KOPT-K1 (cell line): ENCODE data around the gene RAB4A.
"Not testable (repeated sequence)": the region's sequence is repeated elsewhere in the genome, so short reads cannot be mapped to it uniquely, and the experiment has no call there.

Experiments used
- H3K27ac ChIP-seq: fragments of 200-600 bp; sonication (generic); 2 replicates; pipeline ENCODE4 v1.5.1; 2016; ENCODE audit warnings: antibody characterized with exemption, mild to moderate bottlenecking, low read depth, low read length; ENCODE audit not compliant: poor library complexity, severe bottlenecking
- H3K36me3 ChIP-seq: fragments of 200-600 bp; sonication (generic); 2 replicates; pipeline ENCODE4 v1.5.1; 2017; ENCODE audit warnings: antibody characterized with exemption, mild to moderate bottlenecking, low read length, moderate library complexity; ENCODE audit not compliant: insufficient read depth
- H3K9me3 ChIP-seq: fragments of 200-600 bp; sonication (generic); 2 replicates; pipeline ENCODE4 v1.5.1; 2017; ENCODE audit warnings: antibody characterized with exemption, low read length, mild to moderate bottlenecking; ENCODE audit not compliant: insufficient read depth, poor library complexity, severe bottlenecking

Gene RAB4A

DNA sequence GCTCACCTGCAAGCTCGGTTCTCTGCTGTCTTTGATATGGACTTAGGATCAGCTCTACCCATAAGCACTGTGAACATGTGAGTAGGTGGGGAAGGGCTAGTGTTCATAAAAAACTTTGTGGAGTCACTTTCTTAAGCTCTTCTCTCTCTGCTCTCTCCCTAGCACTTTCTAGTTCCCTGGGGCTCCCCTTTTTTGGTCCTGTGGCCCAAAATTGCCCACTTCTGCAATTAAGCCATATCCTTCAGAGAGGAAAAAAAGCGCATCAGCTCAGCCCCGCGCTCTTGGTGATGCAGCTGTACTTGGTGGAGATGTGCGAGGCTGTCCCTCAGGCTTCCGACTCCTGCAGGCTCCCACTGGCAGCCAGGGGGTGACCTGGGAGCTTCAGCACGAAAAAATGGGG is 48.6 kb downstream of the RAB4A start:
- H3K27ac ChIP-seq, result no peak overlapping the region
- no peaks in the 10 kb centered on the region for H3K9me3 ChIP-seq
- peaks cover 66% of the 10 kb centered on the region for H3K36me3 ChIP-seq

DNA sequence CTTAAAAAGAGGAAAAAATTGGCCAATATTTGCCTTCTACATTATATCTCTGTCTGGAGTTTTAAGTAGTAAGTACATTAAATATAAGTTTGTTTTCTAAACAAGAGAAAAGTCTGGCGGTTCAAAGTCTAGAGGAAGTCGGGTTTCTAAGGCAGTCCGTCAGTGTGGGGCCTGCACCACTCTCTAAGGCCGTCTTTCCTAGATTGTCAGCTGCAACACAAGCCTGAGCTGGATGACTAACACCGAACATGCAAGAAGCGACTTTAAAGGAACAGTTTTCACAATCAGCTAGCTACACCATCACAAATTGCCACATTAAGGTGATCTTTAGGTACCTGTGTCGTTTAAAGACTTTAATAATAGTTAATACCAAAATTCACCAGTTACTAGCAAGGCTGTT is 52.3 kb downstream of the RAB4A start:
- Histone ChIP-seq H3K27ac (peak overlapping the region; percentile 31), H3K36me3 (peaks cover 85% of the 10 kb centered on the region), H3K9me3 (no peaks in the 10 kb centered on the region)

DNA sequence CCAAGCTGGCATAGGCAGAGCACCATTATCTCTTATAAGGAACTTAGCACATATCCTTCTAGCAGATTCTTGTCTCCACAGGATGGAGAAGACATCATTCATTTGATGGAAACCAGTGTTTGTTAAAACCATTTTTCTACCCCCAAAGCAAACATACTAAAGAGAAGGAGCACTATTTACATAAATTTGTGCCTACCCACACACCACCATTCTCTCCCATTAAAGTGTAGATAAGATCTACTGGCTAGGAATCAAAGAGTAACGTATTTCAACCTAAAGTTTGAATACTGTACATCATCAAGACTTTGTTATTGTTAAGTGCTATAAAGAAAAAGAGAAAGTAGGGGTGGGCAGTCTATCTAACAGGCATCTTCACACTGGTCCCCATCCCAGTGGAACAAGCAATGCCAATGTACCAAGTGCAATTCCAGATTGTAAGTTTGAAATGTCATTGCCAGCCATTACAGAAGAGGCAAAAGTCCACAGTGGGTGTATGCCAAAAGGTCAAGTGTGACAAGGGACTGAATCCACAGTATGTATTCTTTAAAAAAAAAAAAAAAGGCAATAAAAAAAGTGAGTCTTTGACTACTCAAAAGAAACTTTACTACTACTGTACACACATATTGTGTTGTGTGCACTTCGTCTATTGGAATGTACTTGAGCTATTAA is 53.1 kb downstream of the RAB4A start:
- peaks cover 89% of the 10 kb centered on the region for H3K36me3 ChIP-seq

DNA sequence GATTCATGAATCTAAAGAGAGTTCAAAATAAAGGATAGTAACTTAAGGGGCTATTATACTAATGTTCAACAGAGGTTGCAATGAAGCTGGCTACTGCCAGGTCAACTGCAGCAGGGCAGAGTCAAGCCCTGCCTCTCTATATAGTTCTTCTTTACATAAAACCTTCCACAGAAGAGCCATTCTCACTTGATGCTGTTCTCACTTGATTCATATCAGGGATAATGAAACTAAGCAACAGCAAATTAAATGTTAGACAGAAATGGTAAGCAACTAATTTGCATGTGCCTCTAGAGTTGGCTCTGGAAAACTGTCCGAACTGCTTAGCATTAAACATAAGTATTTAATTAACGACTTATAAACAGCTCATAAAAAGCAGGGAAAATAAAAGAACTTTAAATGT is 54.5 kb downstream of the RAB4A start:
- Histone ChIP-seq H3K9me3 (no peaks in the 10 kb centered on the region), H3K36me3 (peaks cover 90% of the 10 kb centered on the region), H3K27ac (peak overlapping the region; percentile 69)

More for the DNA sequence above, 53.1 kb downstream of the RAB4A start:
- Histone ChIP-seq H3K27ac (peak overlapping the region; percentile 31), H3K9me3 (no peaks in the 10 kb centered on the region)

DNA sequence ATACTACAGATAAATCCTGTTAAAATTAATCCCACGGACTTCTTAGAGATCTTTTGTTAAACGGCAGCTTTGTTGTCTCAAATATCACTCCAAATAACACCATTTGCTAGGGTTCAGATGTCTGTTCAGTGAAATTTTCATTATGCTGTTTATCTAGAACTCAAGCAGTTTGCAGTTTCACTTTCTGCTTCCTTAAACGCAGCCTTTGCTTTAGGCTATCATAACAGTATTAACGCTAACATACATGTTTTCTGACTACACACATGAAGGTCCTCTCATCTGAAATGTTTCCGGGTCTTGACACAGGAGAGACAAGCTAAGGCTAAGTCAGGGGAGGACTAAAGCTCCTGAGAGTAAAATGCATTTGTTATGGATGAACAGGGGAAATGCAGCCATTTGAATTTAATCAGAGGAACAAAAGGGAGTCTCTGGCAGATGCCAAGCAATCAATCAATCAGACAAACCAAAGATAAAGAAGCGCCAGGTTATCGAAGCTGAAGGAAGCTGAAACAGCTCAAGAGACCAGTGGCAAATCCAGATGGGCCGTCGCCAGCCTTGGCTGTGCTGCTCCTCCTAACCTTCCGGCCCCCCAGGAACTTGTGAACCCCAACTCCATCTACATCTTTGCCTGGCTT is 55.1 kb downstream of the RAB4A start:
- H3K36me3 ChIP-seq, result peaks cover 90% of the 10 kb centered on the region
- peak overlapping the region; percentile 69 for H3K27ac ChIP-seq
- H3K9me3 ChIP-seq, result no peaks in the 10 kb centered on the region

DNA sequence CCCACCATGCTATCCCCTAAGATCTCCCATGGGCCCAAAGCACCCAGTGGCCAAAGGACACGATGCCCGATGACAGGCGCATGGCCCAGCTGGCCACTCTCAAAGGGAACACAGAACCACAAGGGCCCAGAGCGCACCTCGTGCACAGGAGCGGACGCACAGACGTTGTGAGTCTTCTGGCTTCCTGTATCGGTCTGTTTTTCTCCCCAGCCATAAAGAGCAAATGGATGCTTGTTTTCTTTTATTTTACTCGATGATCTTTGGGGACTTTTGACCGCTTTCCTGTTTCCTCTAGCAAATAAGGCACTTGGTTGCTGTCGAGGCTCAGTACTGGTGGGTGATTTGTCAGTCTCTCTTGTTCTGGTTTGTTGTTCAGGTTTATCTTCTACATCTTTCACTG is 55.7 kb downstream of the RAB4A start:
- Histone ChIP-seq H3K27ac (peak overlapping the region; percentile 69), H3K9me3 (no peaks in the 10 kb centered on the region), H3K36me3 (peaks cover 85% of the 10 kb centered on the region)

DNA sequence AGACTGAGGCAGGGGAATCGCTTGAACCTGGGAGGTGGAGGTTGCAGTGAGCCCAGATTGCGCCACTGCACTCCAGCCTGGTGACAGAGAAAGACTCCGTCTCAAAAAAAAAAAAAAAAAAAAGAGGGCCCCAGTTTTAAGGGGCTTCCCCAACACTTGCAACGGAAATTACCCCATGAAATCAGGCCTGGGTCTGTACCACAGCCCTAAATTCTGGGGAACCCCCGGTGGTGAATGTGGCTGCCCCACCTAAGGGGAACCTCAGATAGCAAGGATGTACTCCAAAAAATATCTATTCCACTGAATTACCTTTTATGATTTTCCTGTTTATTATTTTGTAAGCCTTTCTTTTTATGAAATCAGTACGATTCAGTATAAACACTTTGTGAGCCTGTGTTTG is 56.9 kb downstream of the RAB4A start:
- peaks cover 79% of the 10 kb centered on the region for H3K36me3 ChIP-seq
- not testable (repeated sequence) for H3K9me3 ChIP-seq, H3K27ac ChIP-seq

DNA sequence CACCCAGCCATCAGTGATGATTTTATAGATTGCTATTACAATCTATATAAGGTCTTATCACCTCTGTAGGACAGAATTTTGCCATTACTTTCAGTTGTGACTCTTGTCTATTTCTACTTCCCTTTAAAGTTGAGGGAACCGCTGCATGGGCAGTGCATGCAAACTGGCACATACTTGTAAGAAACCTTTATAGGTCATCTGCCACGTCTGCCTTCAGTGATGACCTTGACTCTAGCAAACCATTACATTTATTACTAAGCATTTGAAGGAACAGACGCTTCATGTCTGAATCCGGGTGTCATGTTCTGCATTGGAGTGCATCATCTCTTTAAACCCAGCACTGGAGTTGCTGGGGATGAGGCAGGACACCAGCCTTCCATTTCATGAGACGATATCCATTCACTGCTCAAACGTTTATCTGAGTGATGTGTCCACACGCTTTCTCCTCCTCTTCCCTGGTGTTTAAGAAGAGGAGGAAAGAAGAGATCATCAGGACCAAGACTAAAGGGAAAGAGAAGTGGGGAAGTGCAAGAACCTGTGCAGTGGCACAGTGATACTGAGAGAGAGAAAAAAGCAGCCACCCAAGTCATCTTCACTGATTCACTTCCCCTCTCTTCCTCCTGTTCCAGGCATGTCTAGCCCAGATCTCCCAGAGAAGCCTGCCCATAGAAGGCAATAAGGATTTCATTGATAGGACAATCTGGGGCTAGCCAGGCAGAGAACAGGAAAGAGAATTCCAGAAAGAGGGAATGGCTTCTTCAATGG is 57.9 kb downstream of the RAB4A start:
- peaks cover 74% of the 10 kb centered on the region for H3K36me3 ChIP-seq
- no peak overlapping the region for H3K27ac ChIP-seq
- no peaks in the 10 kb centered on the region for H3K9me3 ChIP-seq

DNA sequence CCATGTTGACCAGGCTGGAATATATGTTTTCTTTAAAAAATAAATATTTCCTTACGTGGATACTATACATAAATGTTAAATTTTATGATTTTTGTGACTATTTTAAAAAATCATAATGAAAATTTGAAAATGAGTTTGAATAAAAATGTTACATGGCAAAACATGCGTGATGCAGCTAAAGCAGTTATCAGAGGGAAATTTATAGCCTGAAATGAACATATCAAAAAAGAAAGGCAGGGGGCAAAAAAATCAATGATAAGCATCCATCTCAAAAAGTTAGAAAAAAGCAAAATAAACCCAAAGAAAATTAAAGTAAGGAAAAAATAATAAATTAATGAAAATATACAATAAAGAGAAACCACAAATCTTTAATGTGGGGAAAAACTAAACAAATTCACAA is 63.4 kb downstream of the RAB4A start:
- Histone ChIP-seq H3K36me3 (peaks cover 55% of the 10 kb centered on the region), H3K9me3 (peaks cover 12% of the 10 kb centered on the region), H3K27ac (no peak overlapping the region)

DNA sequence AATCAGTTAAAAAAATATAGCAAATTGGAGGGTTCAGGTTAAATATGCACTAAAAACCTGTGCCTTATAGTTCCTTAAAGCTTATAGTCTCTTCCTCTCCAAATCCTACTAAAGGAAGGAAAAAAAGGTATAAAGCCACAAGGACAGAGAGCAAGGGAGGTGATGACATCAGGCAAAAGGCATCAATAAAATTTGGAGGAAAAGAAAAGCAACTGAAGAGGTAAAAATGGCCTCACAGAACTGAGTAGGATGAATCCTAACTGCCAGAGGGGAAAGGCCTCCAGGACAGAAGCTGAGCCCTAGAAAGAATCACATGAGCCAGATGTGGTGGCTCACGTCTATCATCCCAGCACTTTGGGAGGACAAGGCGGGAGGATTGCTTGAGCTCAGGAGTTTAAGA is 63.8 kb downstream of the RAB4A start:
- Histone ChIP-seq H3K9me3 (peaks cover 12% of the 10 kb centered on the region), H3K27ac (no peak overlapping the region), H3K36me3 (peaks cover 51% of the 10 kb centered on the region)

DNA sequence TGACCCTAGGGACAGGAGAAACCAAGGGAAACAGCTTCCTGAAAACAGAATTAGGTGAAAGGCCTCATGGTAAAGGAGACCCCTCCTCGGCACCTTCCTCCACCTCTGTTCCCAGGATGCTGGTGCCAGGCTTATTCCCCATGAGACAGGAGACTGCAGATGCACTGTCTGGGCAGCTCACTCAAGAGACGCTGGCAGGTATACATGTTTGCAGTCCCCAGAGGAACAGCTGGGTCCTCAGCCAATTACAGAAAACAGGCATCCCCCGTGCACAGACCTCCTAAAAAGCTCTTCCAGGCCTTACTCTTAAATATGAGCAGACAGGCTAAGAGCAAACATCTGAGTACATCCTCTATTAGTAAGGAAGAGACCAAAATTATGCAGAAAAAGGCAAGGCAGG is 65.4 kb downstream of the RAB4A start:
- H3K27ac ChIP-seq, result no peak overlapping the region
- peaks cover 12% of the 10 kb centered on the region for H3K9me3 ChIP-seq
- peaks cover 37% of the 10 kb centered on the region for H3K36me3 ChIP-seq

DNA sequence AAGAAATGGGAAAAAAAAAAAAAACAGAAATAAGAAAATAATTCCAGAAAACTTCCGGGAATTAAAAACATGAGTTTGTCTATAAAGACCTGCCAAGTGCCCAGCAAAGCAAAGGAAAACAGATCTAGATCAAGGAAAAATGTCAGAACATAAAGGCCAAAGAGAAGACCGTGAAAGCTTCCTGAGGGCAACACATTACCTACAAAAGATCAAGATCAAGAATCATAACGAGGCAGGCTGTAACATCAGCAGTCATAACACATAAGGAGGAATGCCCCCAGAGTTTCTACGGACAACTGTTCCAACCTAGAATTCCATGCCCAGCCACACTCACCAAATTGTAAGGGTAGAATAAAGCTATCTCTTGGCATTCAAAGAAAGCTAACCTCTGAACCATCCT is 68.2 kb downstream of the RAB4A start:
- peaks cover 23% of the 10 kb centered on the region for H3K36me3 ChIP-seq
- peak overlapping the region; percentile 99 for H3K27ac ChIP-seq
- H3K9me3 ChIP-seq, result peaks cover 9% of the 10 kb centered on the region

DNA sequence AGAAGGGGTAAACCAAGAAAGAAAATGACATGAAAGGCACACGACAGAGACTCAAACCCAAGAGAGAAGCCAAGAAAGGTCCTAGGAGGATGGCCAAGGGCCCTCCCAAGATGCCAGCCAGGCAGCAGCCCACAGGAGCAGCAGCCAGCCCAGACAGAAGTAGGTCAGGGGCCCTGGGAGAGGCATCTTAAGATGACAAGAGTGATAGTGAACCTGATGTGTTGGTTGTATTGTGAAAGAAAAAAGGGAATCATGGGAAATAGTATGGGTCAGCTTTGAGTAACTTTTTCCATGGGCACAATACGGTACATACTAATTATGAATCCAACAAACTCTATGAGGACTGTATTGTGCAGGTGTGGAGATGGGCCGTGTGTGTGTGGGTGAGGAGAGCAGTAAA is 68.6 kb downstream of the RAB4A start:
- Histone ChIP-seq H3K36me3 (peaks cover 19% of the 10 kb centered on the region), H3K27ac (peak overlapping the region; percentile 99), H3K9me3 (peaks cover 5% of the 10 kb centered on the region)

DNA sequence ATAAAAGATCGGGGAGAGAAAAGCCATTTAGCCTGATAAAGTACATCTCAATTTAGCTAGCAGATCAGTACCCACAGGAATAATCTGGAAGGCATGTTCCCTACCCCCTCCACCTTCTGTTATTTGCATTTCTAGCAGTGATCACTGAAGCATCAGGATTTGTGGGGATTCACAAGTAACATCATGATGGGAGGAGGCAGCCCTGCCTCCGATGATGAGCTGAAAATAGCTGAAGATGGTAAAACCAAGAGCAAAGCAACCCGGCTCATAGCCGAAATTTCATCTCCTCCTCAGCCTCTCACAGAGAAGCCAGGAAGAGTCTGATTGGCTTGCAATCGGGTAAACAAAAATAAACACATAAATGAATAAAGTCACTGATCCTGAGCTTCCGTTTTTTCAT is 69.6 kb downstream of the RAB4A start:
- Histone ChIP-seq H3K36me3 (peaks cover 9% of the 10 kb centered on the region), H3K27ac (peak overlapping the region; percentile 99), H3K9me3 (no peaks in the 10 kb centered on the region)

DNA sequence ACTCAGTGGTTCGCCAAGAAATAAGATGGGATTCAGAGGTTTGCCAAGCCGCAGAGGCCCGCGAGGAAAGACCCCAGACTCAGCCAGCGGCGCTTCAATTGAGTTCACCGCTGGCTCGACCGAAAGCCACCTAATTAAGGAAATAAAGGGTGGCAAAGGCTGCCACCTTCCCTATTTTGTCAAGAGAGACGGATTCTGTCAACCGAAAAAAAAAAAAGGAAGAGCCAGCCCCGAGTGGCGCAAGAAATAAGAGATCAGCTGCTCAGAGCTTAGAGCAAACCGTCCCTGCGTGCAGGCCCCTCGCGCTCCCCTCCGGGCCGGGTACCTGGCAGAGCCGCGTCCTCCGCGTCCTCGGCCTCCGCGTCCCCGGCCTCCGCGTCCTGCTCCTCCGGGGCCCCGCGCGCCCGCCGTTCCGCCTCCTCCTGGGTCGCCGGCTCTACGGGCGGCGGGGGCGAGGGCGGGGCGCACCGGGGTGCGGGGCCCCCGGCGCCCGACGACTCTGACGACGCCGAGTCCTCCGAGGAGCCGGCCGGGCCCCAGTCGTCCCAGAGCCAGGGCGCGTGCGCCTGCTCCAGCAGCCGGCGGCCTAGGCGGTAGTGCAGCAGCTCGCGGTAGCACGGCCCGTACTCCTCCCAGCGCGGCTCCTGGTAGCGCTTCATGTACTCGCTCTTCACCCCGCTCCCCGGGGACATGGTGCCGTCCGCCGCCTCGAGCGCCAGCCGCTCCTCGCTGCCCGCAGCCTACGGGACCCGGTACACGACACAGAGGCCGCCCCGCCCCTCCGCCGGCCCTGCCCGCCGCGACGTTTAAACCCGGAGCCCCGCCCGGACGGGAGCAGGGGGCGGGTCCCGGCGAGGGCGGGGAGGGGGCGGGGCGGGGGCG is 71.1 kb downstream of the RAB4A start:
- Histone ChIP-seq H3K27ac (peak overlapping the region; percentile 99), H3K9me3 (no peaks in the 10 kb centered on the region), H3K36me3 (no peaks in the 10 kb centered on the region)
